ENCODE measurements around the gene PLIN1. TPM values are rescaled to one million over a fixed set of nuclear protein-coding genes. Genes with fewer than 3 reads are reported as not detected.

The PLIN1 gene
- total and polyA plus RNA-seq, 2 donors (not counting 1 experiment from before 2014, with no cell fraction given) = 0.97 to 1.2 TPM

DNA sequence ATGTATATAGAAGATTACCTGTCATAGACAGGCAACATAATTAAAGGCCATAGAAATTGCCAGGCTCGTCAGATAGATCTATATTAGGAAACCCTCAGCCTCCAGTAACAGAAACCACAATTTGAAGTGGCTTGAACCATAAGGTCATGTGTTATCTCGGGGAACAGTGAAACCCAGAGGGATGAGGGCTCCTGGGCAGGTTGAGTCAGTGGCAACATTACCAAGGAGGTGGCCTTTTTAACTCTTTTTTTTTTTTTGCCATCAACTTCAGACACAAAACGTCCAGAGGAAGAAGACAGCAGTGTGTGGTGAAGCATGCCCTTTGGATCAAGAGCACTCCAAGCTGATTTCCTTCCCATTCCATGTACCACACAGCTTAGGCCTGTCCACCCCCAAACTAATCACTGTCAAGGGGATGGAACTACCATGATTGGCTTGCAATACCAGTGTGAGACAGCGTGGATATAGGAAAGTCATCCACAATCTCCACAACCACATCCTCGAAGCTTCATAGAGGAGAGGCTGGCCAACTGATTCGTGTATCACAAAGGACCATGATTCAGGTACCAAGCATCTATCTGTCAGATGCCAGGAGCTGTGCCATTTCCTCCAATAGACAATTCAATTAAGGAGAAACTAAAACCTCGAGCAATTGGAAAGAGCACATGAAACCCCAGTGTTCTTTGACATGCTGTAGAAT, 22.9 kb downstream of the PLIN1 start:
- peak overlapping the region; percentile 78 for H3K4me3 Mint-ChIP-seq

More for the DNA sequence above, 22.9 kb downstream of the PLIN1 start:
- ATAC-seq (ENCODE audit: low read depth) (no peak), DNase-seq (no peak)
- intact Hi-C loops (cut with micrococcal nuclease) = no loop called here
- CTCF ChIA-PET = interaction anchor here (0.5 kb wide), 1 partner anchor 695 kb away, joined by 5 read pairs; no protein-coding TSS in a partner anchor
- Histone ChIP-seq H3K27me3 (replicated peaks in 1 of 4; ENCODE audit: control extremely low read depth in 1 of 4, control insufficient read depth in 3 of 4, insufficient read depth in 4 of 4, low read length in 3 of 4) (peaks cover 0 to 28% (median 17%) of the 10 kb centered on the region in 4 experiments), H3K9me3 (ENCODE audit: control extremely low read depth in 1 of 3, control insufficient read depth in 2 of 3, insufficient read depth in 1 of 3, low read length in 2 of 3) (peaks cover 0 to 6% (median 0%) of the 10 kb centered on the region in 3 donors), H3K4me1 (ENCODE audit: control insufficient read depth in 2 of 2, insufficient read depth in 2 of 2, low read length in 2 of 2) (peaks cover 10% of the 10 kb centered on the region in 2 donors), H3K9ac (ENCODE audit: low read length) (no peak overlapping the region), H3K4me2 (replicated peaks; ENCODE audit: low read depth, low read length, poor library complexity, severe bottlenecking) (no peak overlapping the region), H3K79me2 (ENCODE audit: control insufficient read depth, insufficient read depth, low read length) (no peaks in the 10 kb centered on the region), H4K20me1 (ENCODE audit: control insufficient read depth, insufficient read depth, low read length, poor library complexity, severe bottlenecking) (no peaks in the 10 kb centered on the region), H3K36me3 (replicated peaks in 1 of 2; ENCODE audit: control extremely low read depth in 1 of 2, control insufficient read depth in 1 of 2, extremely low read depth in 1 of 2, insufficient read depth in 2 of 2, low read length in 1 of 2) (no peaks in the 10 kb centered on the region), H3K27ac (ENCODE audit: low read length in 2 of 2) (no peak overlapping the region), H3K4me3 (ENCODE audit: control extremely low read depth in 1 of 5, extremely low read depth in 1 of 5, insufficient read depth in 1 of 5, low read depth in 2 of 5, low read length in 4 of 5) (no peak overlapping the region), H2AFZ (ENCODE audit: insufficient read depth, low read depth, low read length, poor library complexity, severe bottlenecking) (no peak overlapping the region)
- Mint-ChIP-seq H3K27me3 (peaks cover 60% of the 10 kb centered on the region), H3K4me1 (peaks cover 11% of the 10 kb centered on the region), H3K27ac (no peak overlapping the region), H3K9me3 (ENCODE audit: insufficient read depth) (no peaks in the 10 kb centered on the region)
- no peak for TF ChIP-seq EZH2 (IDR thresholded peaks at IDR 0.05; ENCODE audit: borderline replicate concordance, insufficient read depth, low read depth, low read length, poor library complexity, severe bottlenecking)
- TF ChIP-seq, protein P1, sequence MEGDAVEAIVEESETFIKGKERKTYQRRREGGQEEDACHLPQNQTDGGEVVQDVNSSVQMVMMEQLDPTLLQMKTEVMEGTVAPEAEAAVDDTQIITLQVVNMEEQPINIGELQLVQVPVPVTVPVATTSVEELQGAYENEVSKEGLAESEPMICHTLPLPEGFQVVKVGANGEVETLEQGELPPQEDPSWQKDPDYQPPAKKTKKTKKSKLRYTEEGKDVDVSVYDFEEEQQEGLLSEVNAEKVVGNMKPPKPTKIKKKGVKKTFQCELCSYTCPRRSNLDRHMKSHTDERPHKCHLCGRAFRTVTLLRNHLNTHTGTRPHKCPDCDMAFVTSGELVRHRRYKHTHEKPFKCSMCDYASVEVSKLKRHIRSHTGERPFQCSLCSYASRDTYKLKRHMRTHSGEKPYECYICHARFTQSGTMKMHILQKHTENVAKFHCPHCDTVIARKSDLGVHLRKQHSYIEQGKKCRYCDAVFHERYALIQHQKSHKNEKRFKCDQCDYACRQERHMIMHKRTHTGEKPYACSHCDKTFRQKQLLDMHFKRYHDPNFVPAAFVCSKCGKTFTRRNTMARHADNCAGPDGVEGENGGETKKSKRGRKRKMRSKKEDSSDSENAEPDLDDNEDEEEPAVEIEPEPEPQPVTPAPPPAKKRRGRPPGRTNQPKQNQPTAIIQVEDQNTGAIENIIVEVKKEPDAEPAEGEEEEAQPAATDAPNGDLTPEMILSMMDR (IDR thresholded peaks at IDR 0.05) = no peak
- 95% methylated on average over 4 of the region's 7 CpGs for WGBS (ENCODE audit: insufficient coverage)
- POLR2A ChIA-PET = no interaction called here
